Ishikawa (cell line): ENCODE results near the gene DNAJC9.

ENCODE experiments used
- CEBPB ChIP-seq: IDR thresholded peaks from 2 replicates; pipeline ENCODE4 v1.6.1; 2012
- CREB1 ChIP-seq: IDR thresholded peaks from 2 replicates; pipeline ENCODE4 v1.6.1; 2012; ENCODE audit warnings: low read depth
- EGR1 ChIP-seq: IDR thresholded peaks from 2 replicates; pipeline ENCODE4 v1.6.1; 2012
- EP300 ChIP-seq: IDR thresholded peaks from 2 replicates; pipeline ENCODE4 v1.6.1; 2012; ENCODE audit warnings: borderline replicate concordance
- FOXM1 ChIP-seq: IDR thresholded peaks from 2 replicates; pipeline ENCODE4 v1.6.1; 2012; ENCODE audit warnings: low read depth, borderline replicate concordance
- NFIC ChIP-seq: IDR thresholded peaks from 2 replicates; pipeline ENCODE4 v1.6.1; 2012
- RAD21 ChIP-seq: IDR thresholded peaks from 2 replicates; pipeline ENCODE4 v1.6.1; 2012; ENCODE audit warnings: low read depth
- TAF1 ChIP-seq: IDR thresholded peaks from 2 replicates; pipeline ENCODE4 v1.6.1; 2012; ENCODE audit warnings: low read depth, mild to moderate bottlenecking
- TCF12 ChIP-seq: IDR thresholded peaks from 2 replicates; pipeline ENCODE4 v1.6.1; 2012; ENCODE audit warnings: low read depth
- TEAD4 ChIP-seq: IDR thresholded peaks from 2 replicates; pipeline ENCODE4 v1.6.1; 2012
- YY1 ChIP-seq: IDR thresholded peaks from 2 replicates; pipeline ENCODE4 v1.6.1; 2012; ENCODE audit warnings: low read depth
- ZBTB7A ChIP-seq: IDR thresholded peaks from 2 replicates; pipeline ENCODE4 v1.6.1; 2012; ENCODE audit warnings: low read depth
- TF ChIP-seq, protein P1 (sequence below): IDR thresholded peaks from 2 replicates; pipeline ENCODE4 v1.6.1; 2012; ENCODE audit warnings: low read depth, mild to moderate bottlenecking
- TF ChIP-seq, protein P2 (sequence below): IDR thresholded peaks from 2 replicates; pipeline ENCODE4 v1.6.1; 2012
- TF ChIP-seq, protein P3 (sequence below): IDR thresholded peaks from 2 replicates; pipeline ENCODE4 v1.6.1; 2012

Gene DNAJC9

GRCh38 chr10:73239908-73240307 is 7.1 kb downstream of the DNAJC9 start:
- TF ChIP-seq NFIC (no peak), RAD21 (no peak), YY1 (no peak), CREB1 (no peak), TAF1 (no peak), TEAD4 (no peak), TCF12 (no peak), FOXM1 (no peak), EGR1 (no peak), ZBTB7A (no peak), EP300 (no peak), CEBPB (no peak)
- TF ChIP-seq, protein P1, sequence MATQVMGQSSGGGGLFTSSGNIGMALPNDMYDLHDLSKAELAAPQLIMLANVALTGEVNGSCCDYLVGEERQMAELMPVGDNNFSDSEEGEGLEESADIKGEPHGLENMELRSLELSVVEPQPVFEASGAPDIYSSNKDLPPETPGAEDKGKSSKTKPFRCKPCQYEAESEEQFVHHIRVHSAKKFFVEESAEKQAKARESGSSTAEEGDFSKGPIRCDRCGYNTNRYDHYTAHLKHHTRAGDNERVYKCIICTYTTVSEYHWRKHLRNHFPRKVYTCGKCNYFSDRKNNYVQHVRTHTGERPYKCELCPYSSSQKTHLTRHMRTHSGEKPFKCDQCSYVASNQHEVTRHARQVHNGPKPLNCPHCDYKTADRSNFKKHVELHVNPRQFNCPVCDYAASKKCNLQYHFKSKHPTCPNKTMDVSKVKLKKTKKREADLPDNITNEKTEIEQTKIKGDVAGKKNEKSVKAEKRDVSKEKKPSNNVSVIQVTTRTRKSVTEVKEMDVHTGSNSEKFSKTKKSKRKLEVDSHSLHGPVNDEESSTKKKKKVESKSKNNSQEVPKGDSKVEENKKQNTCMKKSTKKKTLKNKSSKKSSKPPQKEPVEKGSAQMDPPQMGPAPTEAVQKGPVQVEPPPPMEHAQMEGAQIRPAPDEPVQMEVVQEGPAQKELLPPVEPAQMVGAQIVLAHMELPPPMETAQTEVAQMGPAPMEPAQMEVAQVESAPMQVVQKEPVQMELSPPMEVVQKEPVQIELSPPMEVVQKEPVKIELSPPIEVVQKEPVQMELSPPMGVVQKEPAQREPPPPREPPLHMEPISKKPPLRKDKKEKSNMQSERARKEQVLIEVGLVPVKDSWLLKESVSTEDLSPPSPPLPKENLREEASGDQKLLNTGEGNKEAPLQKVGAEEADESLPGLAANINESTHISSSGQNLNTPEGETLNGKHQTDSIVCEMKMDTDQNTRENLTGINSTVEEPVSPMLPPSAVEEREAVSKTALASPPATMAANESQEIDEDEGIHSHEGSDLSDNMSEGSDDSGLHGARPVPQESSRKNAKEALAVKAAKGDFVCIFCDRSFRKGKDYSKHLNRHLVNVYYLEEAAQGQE: no peak
- TF ChIP-seq, protein P2, sequence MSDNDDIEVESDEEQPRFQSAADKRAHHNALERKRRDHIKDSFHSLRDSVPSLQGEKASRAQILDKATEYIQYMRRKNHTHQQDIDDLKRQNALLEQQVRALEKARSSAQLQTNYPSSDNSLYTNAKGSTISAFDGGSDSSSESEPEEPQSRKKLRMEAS: no peak
- TF ChIP-seq, protein P3, sequence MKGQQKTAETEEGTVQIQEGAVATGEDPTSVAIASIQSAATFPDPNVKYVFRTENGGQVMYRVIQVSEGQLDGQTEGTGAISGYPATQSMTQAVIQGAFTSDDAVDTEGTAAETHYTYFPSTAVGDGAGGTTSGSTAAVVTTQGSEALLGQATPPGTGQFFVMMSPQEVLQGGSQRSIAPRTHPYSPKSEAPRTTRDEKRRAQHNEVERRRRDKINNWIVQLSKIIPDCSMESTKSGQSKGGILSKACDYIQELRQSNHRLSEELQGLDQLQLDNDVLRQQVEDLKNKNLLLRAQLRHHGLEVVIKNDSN: no peak

DNA sequence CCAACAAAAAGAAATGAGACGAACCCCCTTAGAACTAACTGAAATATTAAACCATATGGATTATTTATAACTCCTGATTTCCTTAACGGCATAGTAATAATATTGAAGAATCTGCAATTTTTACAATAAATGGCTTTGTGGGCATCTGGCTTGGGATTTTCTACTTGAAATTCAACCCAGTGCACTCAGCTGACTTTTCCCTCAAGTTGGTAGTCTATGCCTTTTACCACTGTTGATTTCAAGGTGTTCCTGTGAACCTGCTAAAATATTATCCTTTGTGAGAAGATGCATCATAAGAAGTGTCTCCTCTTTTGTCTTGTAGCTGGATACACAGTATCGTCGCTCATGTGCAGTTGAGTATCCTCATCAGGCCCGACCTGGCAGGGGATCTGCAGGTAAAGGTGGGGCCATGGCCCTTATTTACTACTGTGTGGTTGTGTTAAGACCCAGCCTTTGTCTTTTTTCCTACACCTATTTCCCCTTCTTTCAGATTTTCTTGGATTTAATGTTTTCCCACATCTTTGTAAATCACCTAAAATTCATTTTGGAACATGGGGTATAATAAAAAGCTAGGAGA is 8.0 kb downstream of the DNAJC9 start:
- TF ChIP-seq TEAD4: no peak
- TF ChIP-seq FOXM1: no peak
- TF ChIP-seq, protein P3: no peak
- no peak for TF ChIP-seq TCF12
- TF ChIP-seq TAF1: no peak
- no peak for TF ChIP-seq NFIC
- no peak for TF ChIP-seq RAD21
- no peak for TF ChIP-seq EP300
- no peak for TF ChIP-seq YY1
- no peak for TF ChIP-seq CEBPB
- no peak for TF ChIP-seq CREB1
- no peak for TF ChIP-seq ZBTB7A
- no peak for TF ChIP-seq EGR1
- TF ChIP-seq, protein P2: no peak

DNA sequence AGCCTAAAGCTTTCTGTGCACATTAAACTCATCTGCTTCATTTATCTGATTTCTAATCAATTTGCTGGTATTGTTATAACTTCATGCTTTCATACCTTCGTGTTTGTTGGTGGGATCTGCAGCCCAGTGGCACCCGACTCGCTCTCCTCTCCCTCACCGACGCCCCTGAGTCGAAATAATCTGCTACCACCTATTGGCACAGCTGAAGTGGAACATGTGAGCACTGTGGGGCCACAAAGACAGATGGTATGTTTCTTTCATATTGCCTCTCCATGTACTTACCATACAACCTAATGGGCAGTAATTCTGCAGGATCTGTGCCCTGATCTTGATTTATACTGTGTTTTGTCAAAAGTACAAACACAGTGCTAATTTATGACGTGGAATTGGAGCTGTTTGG is 12.4 kb downstream of the DNAJC9 start:
- TF ChIP-seq RAD21 (no peak), CEBPB (no peak), NFIC (no peak), TEAD4 (no peak), TAF1 (no peak), ZBTB7A (no peak), EGR1 (no peak), FOXM1 (no peak), EP300 (no peak), YY1 (no peak), CREB1 (no peak)
- TF ChIP-seq, protein P1: no peak
- TF ChIP-seq, protein P2: no peak
- TF ChIP-seq, protein P3: no peak

GRCh38 chr10:73233883-73234282 is 13.2 kb downstream of the DNAJC9 start:
- no peak for TF ChIP-seq TEAD4
- TF ChIP-seq ZBTB7A: no peak
- TF ChIP-seq EGR1: no peak
- no peak for TF ChIP-seq FOXM1
- no peak for TF ChIP-seq EP300
- TF ChIP-seq, protein P3: no peak
- no peak for TF ChIP-seq RAD21
- no peak for TF ChIP-seq TAF1
- no peak for TF ChIP-seq NFIC
- no peak for TF ChIP-seq TCF12
- no peak for TF ChIP-seq YY1
- TF ChIP-seq, protein P1: no peak
- no peak for TF ChIP-seq CREB1
- no peak for TF ChIP-seq CEBPB
